ENCODE results near the gene PIGV. TPM values are rescaled to one million over a fixed set of nuclear protein-coding genes. Genes with fewer than 3 reads are reported as not detected.

PIGV gene
- total RNA-seq, 1 experiment from 2014 or later: 7.5 TPM

- WGBS (ENCODE audit: extremely low coverage, insufficient read length, low lambda C conversion rate): no CpG with 5 or more reads among the region's 3 CpGs
- Histone ChIP-seq H3K27me3 (ENCODE audit: insufficient read depth, low read length) (no peaks in the 10 kb centered on the region), H3K14ac (ENCODE audit: insufficient read depth, low read length) (no peak overlapping the region), H3K27ac (ENCODE audit: insufficient read length, low read depth, low read length) (no peak overlapping the region), H3K79me2 (ENCODE audit: insufficient read depth, low read length) (no peaks in the 10 kb centered on the region; the same call in 1 of the 2 replicates), H3K9ac (ENCODE audit: extremely low read depth, insufficient read length, low read length) (no peak overlapping the region), H3K9me3 (ENCODE audit: control insufficient read depth, low read depth, low read length) (no peaks in the 10 kb centered on the region), H4K5ac (ENCODE audit: insufficient read length, low read depth, low read length) (no peak overlapping the region), H3K56ac (ENCODE audit: insufficient read length, low read depth, low read length) (no peak overlapping the region), H3K79me1 (ENCODE audit: insufficient read depth, low read depth, low read length, poor library complexity, severe bottlenecking) (no peaks in the 10 kb centered on the region), H3K23me2 (ENCODE audit: insufficient read length, low read depth, low read length, poor library complexity, severe bottlenecking) (peaks cover 10% of the 10 kb centered on the region), H4K8ac (replicated peaks; ENCODE audit: insufficient read length, low read depth, low read length) (no peak overlapping the region), H3K23ac (ENCODE audit: insufficient read length, low read depth, low read length) (no peak overlapping the region), H3K4ac (ENCODE audit: low read depth, low read length) (no peak overlapping the region), H4K20me1 (ENCODE audit: control insufficient read depth, insufficient read depth, insufficient read length) (no peaks in the 10 kb centered on the region), H3K4me2 (ENCODE audit: insufficient read depth, insufficient read length, low read length) (no peak overlapping the region), H2AFZ (ENCODE audit: low read length) (no peak overlapping the region), H2BK120ac (ENCODE audit: low read depth, low read length, poor library complexity, severe bottlenecking) (no peak overlapping the region), H4K91ac (ENCODE audit: insufficient read length, low read depth, low read length) (no peak overlapping the region), H3K4me1 (ENCODE audit: insufficient read depth, low read length) (peaks cover 3% of the 10 kb centered on the region; the same call in 1 of the 2 replicates), H2BK15ac (ENCODE audit: low read depth, low read length) (no peak overlapping the region), H2AK5ac (ENCODE audit: insufficient read length, low read length) (no peak overlapping the region), H2BK20ac (ENCODE audit: low read depth, low read length, poor library complexity, severe bottlenecking) (no peak overlapping the region), H3K18ac (ENCODE audit: insufficient read length, low read depth, low read length) (no peak overlapping the region), H2BK5ac (ENCODE audit: insufficient read length, low read length) (no peak overlapping the region), H2BK12ac (ENCODE audit: insufficient read length, low read depth, low read length) (no peak overlapping the region), H3T11ph (ENCODE audit: low read length) (no peak overlapping the region)
- Mint-ChIP-seq H3K36me3 (ENCODE audit: insufficient read depth in 1 of 3, low read depth in 3 of 3) (peaks cover 3 to 13% (median 11%) of the 10 kb centered on the region in 3 experiments; a peak in 6 of 7 replicates), H3K27ac (no peak overlapping the region), H3K27me3 (ENCODE audit: low read depth) (no peaks in the 10 kb centered on the region; the same call in 1 of the 2 replicates), H3K4me3 (no peak overlapping the region), H3K4me1 (peaks cover 30 to 36% of the 10 kb centered on the region in 2 experiments), H3K9me3 (no peaks in the 10 kb centered on the region)
- DNase-seq: no peak
- TF ChIP-seq CTCF (conservative IDR thresholded peaks at IDR 0.05): no peak
Observed at GRCh38 chr1:26789612-26789865, 1.8 kb downstream of the PIGV start.
